Gastroesophageal sphincter (tissue), 3 donors: ENCODE data around the gene ISM1.

Source experiments
- EP300 ChIP-seq: sonication (generic); formaldehyde crosslinking; IDR thresholded peaks from one replicate; pipeline ENCODE4 v1.6.1; 2017; ENCODE audit warnings: antibody characterized with exemption, mild to moderate bottlenecking
- POLR2A ChIP-seq, 2 donors: fragments of 450-650 bp; IDR thresholded peaks; one replicate each; pipeline ENCODE4 v1.6.1; 2017; ENCODE audit warnings: antibody characterized with exemption in 2 of 2, mild to moderate bottlenecking in 2 of 2, moderate library complexity in 1 of 2
- POLR2AphosphoS5 ChIP-seq: sonication (generic); formaldehyde crosslinking; IDR thresholded peaks from one replicate; pipeline ENCODE4 v1.6.1; 2017; ENCODE audit warnings: antibody characterized with exemption
- TF ChIP-seq, protein P1 (sequence below), 4 experiments: fragments of 200-600 bp in 2 of 4; fragments of 450-650 bp in 2 of 4; sonication (generic) in 1 of 4; IDR thresholded peaks; one replicate each; pipeline ENCODE4 v1.5.1; 2017 to 2019; ENCODE audit warnings: antibody characterized with exemption in 4 of 4, mild to moderate bottlenecking in 2 of 4, moderate library complexity in 2 of 4

GRCh38 chr20:13199279-13199678 is 21.8 kb upstream of the ISM1 start:
- TF ChIP-seq, protein P1, sequence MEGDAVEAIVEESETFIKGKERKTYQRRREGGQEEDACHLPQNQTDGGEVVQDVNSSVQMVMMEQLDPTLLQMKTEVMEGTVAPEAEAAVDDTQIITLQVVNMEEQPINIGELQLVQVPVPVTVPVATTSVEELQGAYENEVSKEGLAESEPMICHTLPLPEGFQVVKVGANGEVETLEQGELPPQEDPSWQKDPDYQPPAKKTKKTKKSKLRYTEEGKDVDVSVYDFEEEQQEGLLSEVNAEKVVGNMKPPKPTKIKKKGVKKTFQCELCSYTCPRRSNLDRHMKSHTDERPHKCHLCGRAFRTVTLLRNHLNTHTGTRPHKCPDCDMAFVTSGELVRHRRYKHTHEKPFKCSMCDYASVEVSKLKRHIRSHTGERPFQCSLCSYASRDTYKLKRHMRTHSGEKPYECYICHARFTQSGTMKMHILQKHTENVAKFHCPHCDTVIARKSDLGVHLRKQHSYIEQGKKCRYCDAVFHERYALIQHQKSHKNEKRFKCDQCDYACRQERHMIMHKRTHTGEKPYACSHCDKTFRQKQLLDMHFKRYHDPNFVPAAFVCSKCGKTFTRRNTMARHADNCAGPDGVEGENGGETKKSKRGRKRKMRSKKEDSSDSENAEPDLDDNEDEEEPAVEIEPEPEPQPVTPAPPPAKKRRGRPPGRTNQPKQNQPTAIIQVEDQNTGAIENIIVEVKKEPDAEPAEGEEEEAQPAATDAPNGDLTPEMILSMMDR (IDR thresholded peaks at IDR 0.05) = no peak
- TF ChIP-seq POLR2AphosphoS5 = no peak
- TF ChIP-seq POLR2A (IDR thresholded peaks at IDR 0.05) = no peak
- no peak for TF ChIP-seq EP300
